Large intestine (tissue), 3 donors: ENCODE measurements around the gene DLX6. TPM values are rescaled to one million over a fixed set of nuclear protein-coding genes. Genes with fewer than 3 reads are reported as not detected.
A peak's percentile ranks its signal among the peaks of the same experiment; 100 is the strongest.

Source experiments
- DNase-seq, 2 donors: peaks; one replicate each; pipeline versions ENCODE4 v3.0.0 to v3.0.0-alpha.2; 2013
- H3K27ac ChIP-seq: one replicate; pipeline ENCODE4 v1.5.1; 2013; ENCODE audit warnings: low read length
- H3K27me3 ChIP-seq: 2 replicates; pipeline ENCODE4 v1.6.1; 2013; ENCODE audit warnings: low read length; ENCODE audit not compliant: control insufficient read depth, insufficient read depth
- H3K36me3 ChIP-seq: 2 replicates; pipeline ENCODE4 v1.6.1; 2013; ENCODE audit warnings: low read length; ENCODE audit not compliant: control insufficient read depth, insufficient read depth
- H3K4me1 ChIP-seq: one replicate; pipeline ENCODE4 v1.6.1; 2013; ENCODE audit warnings: low read length; ENCODE audit not compliant: control insufficient read depth, insufficient read depth
- H3K4me3 ChIP-seq: one replicate; pipeline ENCODE4 v1.5.1; 2013; ENCODE audit warnings: low read length
- H3K9me3 ChIP-seq: one replicate; pipeline ENCODE4 v1.6.1; 2013; ENCODE audit warnings: mild to moderate bottlenecking, low read depth, low read length, moderate library complexity; ENCODE audit not compliant: control insufficient read depth
- WGBS: methylation state at CpG from one replicate; pipeline ENCODE4 v1.1.5; 2013; ENCODE audit warnings: low lambda C conversion rate; ENCODE audit not compliant: insufficient coverage; 5-methylcytosine and 5-hydroxymethylcytosine counted together
- polyA plus RNA-seq: library from polyadenylated mRNA; unstranded; fragments of 120-200 nt; gene quantifications from one replicate; pipeline ENCODE4 v1.2.1, GENCODE V29; 2013

Gene DLX6
- polyA plus RNA-seq, 1 donor = 0.04 TPM

GRCh38 chr7:97004247-97005182 lies 838 bp upstream of the DLX6 start:
- H3K27me3 ChIP-seq = peaks cover 94% of the 10 kb centered on the region
- H3K4me1 ChIP-seq = no peaks in the 10 kb centered on the region
- H3K36me3 ChIP-seq = no peaks in the 10 kb centered on the region
- peaks cover 10% of the 10 kb centered on the region for H3K9me3 ChIP-seq
- no peak overlapping the region for H3K27ac ChIP-seq
- no peak for DNase-seq
- no peak overlapping the region for H3K4me3 ChIP-seq
- 9% methylated on average over 4 of the region's 20 CpGs for WGBS

DNA sequence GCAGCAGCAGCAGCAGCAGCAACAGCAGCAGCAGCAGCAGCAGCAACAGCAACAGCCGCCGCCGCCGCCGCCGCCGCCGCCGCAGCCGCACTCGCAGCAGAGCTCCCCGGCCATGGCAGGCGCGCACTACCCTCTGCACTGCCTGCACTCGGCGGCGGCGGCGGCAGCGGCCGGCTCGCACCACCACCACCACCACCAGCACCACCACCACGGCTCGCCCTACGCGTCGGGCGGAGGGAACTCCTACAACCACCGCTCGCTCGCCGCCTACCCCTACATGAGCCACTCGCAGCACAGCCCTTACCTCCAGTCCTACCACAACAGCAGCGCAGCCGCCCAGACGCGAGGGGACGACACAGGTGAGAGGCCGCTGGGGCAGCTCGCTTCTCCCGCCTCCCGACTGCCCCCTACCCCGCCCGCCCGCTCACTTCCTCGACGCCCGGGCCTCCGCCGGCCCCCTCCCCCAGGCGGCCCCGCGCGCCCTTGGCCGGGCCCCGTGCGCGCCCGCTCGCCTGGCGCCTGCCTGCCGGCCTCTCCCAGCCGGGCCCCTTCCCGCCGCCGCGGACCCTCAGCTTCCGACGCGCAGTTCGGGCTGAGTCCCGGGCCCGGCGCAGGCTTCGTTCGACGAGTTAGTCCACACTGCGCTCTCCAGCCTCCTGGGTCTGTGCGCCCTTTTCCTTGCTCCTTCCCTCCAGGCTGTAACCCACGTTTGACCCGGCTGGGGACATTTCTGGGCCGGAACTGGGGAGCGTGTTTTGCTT lies 882 bp downstream of the DLX6 start:
- no peaks in the 10 kb centered on the region for H3K4me1 ChIP-seq
- H3K4me3 ChIP-seq = no peak overlapping the region
- DNase-seq = peak in 1 of 2 donors; percentile 49
- no CpG with 5 or more reads among the region's 83 CpGs for WGBS
- no peak overlapping the region for H3K27ac ChIP-seq
- H3K36me3 ChIP-seq = no peaks in the 10 kb centered on the region
- H3K9me3 ChIP-seq = peaks cover 10% of the 10 kb centered on the region
- H3K27me3 ChIP-seq = peaks cover 92% of the 10 kb centered on the region

- Histone ChIP-seq H3K9me3 (peaks cover 10% of the 10 kb centered on the region), H3K27me3 (peaks cover 91% of the 10 kb centered on the region), H3K4me1 (no peaks in the 10 kb centered on the region), H3K4me3 (no peak overlapping the region), H3K36me3 (no peaks in the 10 kb centered on the region), H3K27ac (no peak overlapping the region)
- DNase-seq = no peak
- no CpG with 5 or more reads among the region's 39 CpGs for WGBS
Observed at GRCh38 chr7:97006816-97007582, 1.6 kb downstream of the DLX6 start.

- Histone ChIP-seq H3K4me3 (no peak overlapping the region), H3K27me3 (peaks cover 91% of the 10 kb centered on the region), H3K27ac (no peak overlapping the region), H3K9me3 (peaks cover 10% of the 10 kb centered on the region), H3K36me3 (no peaks in the 10 kb centered on the region), H3K4me1 (no peaks in the 10 kb centered on the region)
- WGBS = 0% methylated on average over 1 of the region's 8 CpGs
- DNase-seq = no peak
Observed at GRCh38 chr7:97007583-97007861, 2.2 kb downstream of the DLX6 start.

GRCh38 chr7:97008275-97008917 lies 3.0 kb downstream of the DLX6 start:
- no peak overlapping the region for H3K27ac ChIP-seq
- H3K9me3 ChIP-seq = peaks cover 10% of the 10 kb centered on the region
- peaks cover 91% of the 10 kb centered on the region for H3K27me3 ChIP-seq
- WGBS = 40% methylated on average over 1 of the region's 3 CpGs
- no peak overlapping the region for H3K4me3 ChIP-seq
- H3K4me1 ChIP-seq = no peaks in the 10 kb centered on the region
- no peaks in the 10 kb centered on the region for H3K36me3 ChIP-seq
- DNase-seq = no peak

DNA sequence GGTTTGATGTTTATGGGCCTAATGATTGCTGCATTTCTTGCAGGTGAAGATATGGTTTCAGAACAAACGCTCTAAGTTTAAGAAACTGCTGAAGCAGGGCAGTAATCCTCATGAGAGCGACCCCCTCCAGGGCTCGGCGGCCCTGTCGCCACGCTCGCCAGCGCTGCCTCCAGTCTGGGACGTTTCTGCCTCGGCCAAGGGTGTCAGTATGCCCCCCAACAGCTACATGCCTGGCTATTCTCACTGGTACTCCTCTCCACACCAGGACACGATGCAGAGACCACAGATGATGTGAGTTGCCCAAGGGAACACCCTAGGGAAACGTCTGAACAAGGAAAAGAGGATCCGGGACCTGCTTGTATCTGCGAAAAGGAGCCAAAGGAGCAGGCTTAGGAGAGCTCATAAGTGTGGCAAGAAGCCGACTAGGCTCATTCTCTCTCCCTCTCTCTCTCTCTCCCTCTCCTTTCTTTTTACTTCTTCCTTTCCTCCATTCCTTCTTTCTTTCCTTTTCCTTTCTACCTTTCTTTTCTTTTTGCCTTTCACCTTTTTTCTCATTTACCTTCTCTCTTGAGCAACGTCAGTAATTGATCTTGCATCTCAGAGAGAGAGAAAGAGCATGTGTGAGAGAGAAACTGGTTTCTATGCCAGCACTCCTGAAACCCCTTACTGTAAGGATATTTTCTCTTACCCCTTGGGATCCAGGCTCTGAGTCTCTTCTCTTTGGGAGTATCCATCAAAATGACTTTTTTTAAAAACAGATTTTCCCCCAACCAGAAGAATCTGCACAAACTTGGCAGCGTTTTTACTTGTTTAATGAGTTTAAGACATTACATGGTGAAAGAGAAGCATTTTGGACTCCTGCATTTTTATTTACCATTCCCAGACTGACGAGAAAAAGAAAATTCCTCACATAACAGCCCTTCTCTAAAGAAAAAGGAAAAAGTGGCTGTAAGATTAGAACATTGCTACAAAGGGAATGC lies 4.7 kb downstream of the DLX6 start:
- Histone ChIP-seq H3K9me3 (peaks cover 7% of the 10 kb centered on the region), H3K4me1 (no peaks in the 10 kb centered on the region), H3K36me3 (no peaks in the 10 kb centered on the region), H3K27ac (no peak overlapping the region), H3K4me3 (no peak overlapping the region), H3K27me3 (peaks cover 90% of the 10 kb centered on the region)
- DNase-seq = no peak
- 4% methylated on average over 4 of the region's 18 CpGs for whole genome bisulfite sequencing

DNA sequence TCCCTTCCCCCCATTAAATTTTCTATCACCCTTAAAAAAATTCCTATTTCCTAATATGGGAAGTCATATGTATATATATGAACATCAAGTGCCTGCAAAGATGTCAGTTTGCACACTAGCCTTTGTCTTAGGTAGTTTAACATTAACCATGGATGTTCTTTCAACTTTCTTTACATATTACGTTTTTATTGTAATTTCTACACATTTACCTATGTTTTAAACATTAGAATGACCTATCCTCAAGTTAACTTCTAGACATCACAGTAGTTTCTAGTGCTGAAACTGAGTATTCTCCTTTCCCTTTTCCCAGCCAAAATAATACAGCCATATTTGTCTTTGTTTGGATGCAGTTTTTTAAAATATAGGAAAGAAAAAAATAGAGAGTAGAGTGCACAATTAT lies 5.8 kb downstream of the DLX6 start:
- H3K27me3 ChIP-seq = peaks cover 90% of the 10 kb centered on the region
- no peaks in the 10 kb centered on the region for H3K36me3 ChIP-seq
- 0% methylated on average over 1 of the region's 1 CpG for WGBS
- H3K9me3 ChIP-seq = peaks cover 4% of the 10 kb centered on the region
- DNase-seq = no peak
- no peak overlapping the region for H3K27ac ChIP-seq
- no peak overlapping the region for H3K4me3 ChIP-seq
- H3K4me1 ChIP-seq = no peaks in the 10 kb centered on the region

DNA sequence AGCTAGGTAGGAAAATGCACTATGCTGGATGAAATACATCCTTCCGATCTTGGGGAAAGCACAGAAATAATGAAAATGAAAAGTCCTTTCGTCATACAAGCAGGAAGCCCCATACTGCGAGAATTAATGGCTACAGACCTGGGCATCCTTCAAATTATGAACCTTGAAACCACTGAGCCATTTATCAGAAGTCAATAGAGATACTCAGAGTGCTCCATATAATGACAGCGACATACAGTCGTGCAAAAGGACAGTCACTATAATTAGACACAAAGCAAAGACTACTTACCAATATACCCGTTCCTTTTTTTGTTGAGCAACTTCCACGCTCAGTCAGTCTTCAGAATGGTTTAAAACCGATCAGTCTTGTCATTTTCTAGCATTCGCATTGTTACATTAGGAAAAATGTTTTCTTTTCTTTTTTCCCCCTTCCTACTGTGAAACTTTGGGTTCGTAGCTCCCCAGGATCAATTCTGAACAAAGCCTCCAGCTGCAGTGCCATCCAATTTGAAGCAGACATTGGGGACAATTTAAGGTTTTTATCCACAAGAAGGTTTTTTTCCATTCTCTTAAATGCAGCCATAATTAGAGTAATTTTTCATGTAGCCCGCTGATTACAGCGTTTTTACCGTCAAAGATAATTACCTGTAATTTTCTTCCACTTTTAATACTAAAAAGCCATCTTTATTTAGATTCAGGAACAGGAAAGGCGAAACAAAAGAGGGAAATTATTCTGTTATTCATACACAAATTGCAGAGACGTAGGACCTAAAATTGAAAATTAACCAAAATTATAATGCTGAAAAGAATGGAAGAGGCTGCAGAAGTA lies 6.4 kb downstream of the DLX6 start:
- 11% methylated on average over 8 of the region's 15 CpGs for WGBS

More for the DNA sequence above, 6.4 kb downstream of the DLX6 start:
- Histone ChIP-seq H3K27me3 (peaks cover 91% of the 10 kb centered on the region), H3K27ac (no peak overlapping the region), H3K4me3 (no peak overlapping the region), H3K9me3 (peaks cover 9% of the 10 kb centered on the region), H3K36me3 (no peaks in the 10 kb centered on the region), H3K4me1 (no peaks in the 10 kb centered on the region)
- no peak for DNase-seq
